ENCODE results near the gene BRWD1. TPM values are rescaled to one million over a fixed set of nuclear protein-coding genes. Genes with fewer than 3 reads are reported as not detected.

BRWD1 gene
- total and polyA plus RNA-seq, 12 donors = 8.5 to 38.8 (median 34.1) TPM

DNA sequence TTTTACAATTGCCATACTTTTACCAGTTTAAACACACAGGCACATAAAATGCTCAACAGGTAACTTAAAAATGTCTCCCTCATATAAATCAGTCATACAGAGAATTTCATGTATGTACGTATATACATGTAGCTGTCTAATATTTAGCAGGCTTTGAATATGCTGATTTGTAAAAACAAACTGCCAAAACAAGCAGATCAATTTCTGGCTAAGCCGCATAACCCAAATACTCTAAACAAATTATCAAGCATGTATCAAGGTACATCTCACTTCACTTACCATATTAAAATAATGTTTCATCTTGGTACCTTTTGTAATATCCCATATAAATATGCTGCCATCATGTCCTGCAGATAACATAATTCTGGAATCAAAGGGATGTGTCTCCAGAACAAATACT is 43.8 kb downstream of the BRWD1 start:
- ATAC-seq (no peak), DNase-seq (no peak)
- Histone ChIP-seq H3K27me3 (no peaks in the 10 kb centered on the region), H3K4me1 (no peaks in the 10 kb centered on the region), H3K9me3 (no peaks in the 10 kb centered on the region), H3K36me3 (peaks cover 0 to 100% (median 79%) of the 10 kb centered on the region in 9 donors), H3K4me3 (no peak overlapping the region), H3K27ac (no peak overlapping the region)
- intact Hi-C loops (cut with DNase I) = loop anchor here in 1 of 10 donors (10.0 kb wide), 1 partner anchor 75 kb away; no protein-coding TSS in a partner anchor
- 92 to 96% methylated on average over 2 of the region's 2 CpGs for WGBS, 2 donors
- TF ChIP-seq, protein P1, sequence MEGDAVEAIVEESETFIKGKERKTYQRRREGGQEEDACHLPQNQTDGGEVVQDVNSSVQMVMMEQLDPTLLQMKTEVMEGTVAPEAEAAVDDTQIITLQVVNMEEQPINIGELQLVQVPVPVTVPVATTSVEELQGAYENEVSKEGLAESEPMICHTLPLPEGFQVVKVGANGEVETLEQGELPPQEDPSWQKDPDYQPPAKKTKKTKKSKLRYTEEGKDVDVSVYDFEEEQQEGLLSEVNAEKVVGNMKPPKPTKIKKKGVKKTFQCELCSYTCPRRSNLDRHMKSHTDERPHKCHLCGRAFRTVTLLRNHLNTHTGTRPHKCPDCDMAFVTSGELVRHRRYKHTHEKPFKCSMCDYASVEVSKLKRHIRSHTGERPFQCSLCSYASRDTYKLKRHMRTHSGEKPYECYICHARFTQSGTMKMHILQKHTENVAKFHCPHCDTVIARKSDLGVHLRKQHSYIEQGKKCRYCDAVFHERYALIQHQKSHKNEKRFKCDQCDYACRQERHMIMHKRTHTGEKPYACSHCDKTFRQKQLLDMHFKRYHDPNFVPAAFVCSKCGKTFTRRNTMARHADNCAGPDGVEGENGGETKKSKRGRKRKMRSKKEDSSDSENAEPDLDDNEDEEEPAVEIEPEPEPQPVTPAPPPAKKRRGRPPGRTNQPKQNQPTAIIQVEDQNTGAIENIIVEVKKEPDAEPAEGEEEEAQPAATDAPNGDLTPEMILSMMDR (IDR thresholded peaks at IDR 0.05) = no peak

DNA sequence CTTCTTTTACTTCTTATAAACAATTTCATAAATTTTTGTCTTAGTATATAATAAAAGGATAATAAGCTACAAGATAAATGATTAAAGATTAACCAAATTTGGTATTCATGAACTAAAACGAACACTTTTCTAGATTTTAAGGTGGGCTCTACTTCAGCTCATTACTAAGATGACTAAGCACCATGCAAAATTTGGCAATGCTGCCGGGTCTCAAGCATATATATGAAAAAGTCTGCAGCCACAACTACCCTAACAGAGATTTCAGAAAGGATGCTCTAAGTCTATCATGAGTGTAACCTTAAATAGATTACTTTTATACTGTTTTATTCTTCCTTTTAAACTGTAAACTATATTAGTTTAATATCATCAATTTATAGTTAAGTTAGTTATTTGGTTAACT is 47.8 kb downstream of the BRWD1 start:
- WGBS, 2 donors = 35 to 44% methylated on average over 2 of the region's 2 CpGs
- intact Hi-C loops (cut with DNase I) = loop anchor here in 1 of 10 donors (10.0 kb wide), 1 partner anchor 71 kb away; no protein-coding TSS in a partner anchor

DNA sequence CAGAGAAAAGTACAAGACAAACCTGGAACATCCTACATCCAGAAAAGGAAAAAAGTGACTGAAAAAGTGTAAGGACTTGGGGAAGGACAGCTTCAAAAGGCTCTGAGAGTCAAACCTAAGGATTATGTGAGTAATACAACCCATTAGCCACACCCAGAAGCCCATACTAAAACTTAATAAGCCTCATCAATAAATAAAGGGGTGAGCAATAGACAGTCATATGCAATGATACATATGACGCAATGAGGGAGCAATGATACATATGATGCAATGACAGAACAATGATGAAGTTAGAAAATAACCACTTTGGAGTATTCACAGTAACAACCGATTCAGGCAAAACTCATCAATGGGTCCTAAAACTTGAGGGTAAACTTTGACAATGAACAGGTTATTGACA is 50.1 kb downstream of the BRWD1 start:
- peaks cover 0 to 100% (median 64%) of the 10 kb centered on the region in 9 donors for H3K36me3 ChIP-seq
- no peak for ATAC-seq
- no peaks in the 10 kb centered on the region for H3K27me3 ChIP-seq
- H3K27ac ChIP-seq = no peak overlapping the region
- H3K4me1 ChIP-seq = no peaks in the 10 kb centered on the region
- DNase-seq = no peak
- H3K9me3 ChIP-seq = no peaks in the 10 kb centered on the region
- no peak overlapping the region for H3K4me3 ChIP-seq
- TF ChIP-seq, protein P1 (IDR thresholded peaks at IDR 0.05) = no peak
- 96 to 98% methylated on average over 2 of the region's 2 CpGs for WGBS, 2 donors
- intact Hi-C loops (cut with DNase I) = loop anchor here in 2 of 10 donors (5.0 to 10.0 kb wide), 2 partner anchors 41 to 69 kb away; no protein-coding TSS in a partner anchor

More for the DNA sequence above, 47.8 kb downstream of the BRWD1 start:
- H3K4me1 ChIP-seq = no peaks in the 10 kb centered on the region
- ATAC-seq (no peak), DNase-seq (no peak)
- H3K9me3 ChIP-seq = no peaks in the 10 kb centered on the region
- H3K27me3 ChIP-seq = no peaks in the 10 kb centered on the region
- peaks cover 0 to 100% (median 80%) of the 10 kb centered on the region in 9 donors for H3K36me3 ChIP-seq
- H3K27ac ChIP-seq = no peak overlapping the region
- TF ChIP-seq, protein P1 (IDR thresholded peaks at IDR 0.05) = no peak
- no peak overlapping the region for H3K4me3 ChIP-seq

DNA sequence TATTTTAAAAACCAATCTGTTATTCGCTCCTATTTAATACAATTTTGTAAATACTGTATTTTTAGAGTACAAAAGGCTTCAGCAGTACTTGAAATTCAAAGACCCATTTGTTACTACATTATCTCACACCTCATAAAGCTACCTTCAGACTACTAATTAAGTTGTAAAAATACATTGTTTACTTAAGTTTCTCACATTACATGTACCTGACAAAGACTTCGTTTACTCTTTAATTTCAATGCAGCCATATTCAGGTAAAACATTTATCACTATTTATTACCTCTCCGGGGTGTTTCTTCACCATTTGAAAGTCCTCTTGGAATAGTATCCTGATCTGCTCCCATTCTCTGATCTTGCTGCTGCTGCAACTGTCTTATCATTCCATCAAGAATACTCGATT is 55.2 kb downstream of the BRWD1 start:
- TF ChIP-seq, protein P1 (IDR thresholded peaks at IDR 0.05) = no peak
- peaks cover 0 to 100% (median 37%) of the 10 kb centered on the region in 9 donors for H3K36me3 ChIP-seq
- intact Hi-C loops (cut with DNase I) = no loop called here
- DNase-seq (no peak), ATAC-seq (no peak)
- no peaks in the 10 kb centered on the region for H3K4me1 ChIP-seq
- 81 to 83% methylated on average over 4 of the region's 4 CpGs for WGBS, 2 donors
- no peaks in the 10 kb centered on the region for H3K9me3 ChIP-seq
- no peaks in the 10 kb centered on the region for H3K27me3 ChIP-seq
- no peak overlapping the region for H3K27ac ChIP-seq
- no peak overlapping the region for H3K4me3 ChIP-seq
